ENCODE results near the gene HMGXB4.

- no peak for TF ChIP-seq CTCF (IDR thresholded peaks at IDR 0.05)
- TF ChIP-seq POLR2A (IDR thresholded peaks at IDR 0.05) = no peak
These were observed 62.1 kb downstream of the HMGXB4 start for GRCh38 chr22:35319244-35319985.
